NCI-H2171 treated with DMSO at 0.1 percent for 48 hours (cell line): ENCODE measurements around the gene ARID5B.
"Not testable (repeated sequence)": the region's sequence is repeated elsewhere in the genome, so short reads cannot be mapped to it uniquely, and the experiment has no call there.

ENCODE experiments used
- DNase-seq: peaks from one replicate; lab custom pipeline; 2025; lab: John Stamatoyannopoulos, UW

ARID5B gene

GRCh38 chr10:62012318-62012717 is 110.8 kb downstream of the ARID5B start:
- DNase-seq: no peak

- DNase-seq: no peak
These were observed 113.0 kb downstream of the ARID5B start for GRCh38 chr10:62014510-62014909.

GRCh38 chr10:62015994-62016393 is 114.5 kb downstream of the ARID5B start:
- DNase-seq: no peak

- DNase-seq: no peak
These were observed 115.4 kb downstream of the ARID5B start for GRCh38 chr10:62016623-62017490.

GRCh38 chr10:62017491-62017870 is 116.0 kb downstream of the ARID5B start:
- no peak for DNase-seq

GRCh38 chr10:62018131-62018911 is 116.8 kb downstream of the ARID5B start:
- DNase-seq: no peak

- DNase-seq: no peak
These were observed 117.7 kb downstream of the ARID5B start for GRCh38 chr10:62019013-62019684.

- no peak for DNase-seq
These were observed 118.3 kb downstream of the ARID5B start for GRCh38 chr10:62019685-62020359.

- no peak for DNase-seq
These were observed 119.7 kb downstream of the ARID5B start for GRCh38 chr10:62021128-62021665.

GRCh38 chr10:62021978-62022802 is 120.7 kb downstream of the ARID5B start:
- no peak for DNase-seq

GRCh38 chr10:62022830-62023229 is 121.3 kb downstream of the ARID5B start:
- DNase-seq: no peak

- no peak for DNase-seq
These were observed 121.8 kb downstream of the ARID5B start for GRCh38 chr10:62023329-62023728.

- no peak for DNase-seq
These were observed 122.7 kb downstream of the ARID5B start for GRCh38 chr10:62024026-62024701.

GRCh38 chr10:62025134-62025794 is 123.8 kb downstream of the ARID5B start:
- DNase-seq: no peak

GRCh38 chr10:62025901-62026879 is 124.7 kb downstream of the ARID5B start:
- DNase-seq: no peak

GRCh38 chr10:62027841-62028501 is 126.5 kb downstream of the ARID5B start:
- DNase-seq: no peak

GRCh38 chr10:62028502-62028842 is 127.0 kb downstream of the ARID5B start:
- DNase-seq: not testable (repeated sequence)

- no peak for DNase-seq
These were observed 127.9 kb downstream of the ARID5B start for GRCh38 chr10:62029401-62029800.
